Measurements from ENCODE around the gene CHCT1.

- TF ChIP-seq MAX (IDR thresholded peaks at IDR 0.05) (no peak), TEAD4 (IDR thresholded peaks at IDR 0.05) (no peak), YY1 (IDR thresholded peaks at IDR 0.05; ENCODE audit: low read depth) (no peak), TAF1 (IDR thresholded peaks at IDR 0.05; ENCODE audit: low read depth) (no peak), NFIC (IDR thresholded peaks at IDR 0.05) (no peak), REST (IDR thresholded peaks at IDR 0.05; ENCODE audit: low read depth) (no peak), TCF12 (IDR thresholded peaks at IDR 0.05; ENCODE audit: low read depth) (no peak)
Measured at GRCh38 chr17:60403523-60403810, 18.8 kb upstream of the CHCT1 start.
